Prostate gland (tissue), 2 donors: ENCODE measurements around the gene SUMF1.

ENCODE experiments used
- CTCF ChIP-seq, 4 experiments: fragments of 200-600 bp in 2 of 4; fragments of 450-650 bp in 2 of 4; sonication (generic) in 2 of 4; IDR thresholded peaks; 1 replicate in 3 of 4; 2 replicates in 1 of 4; pipeline ENCODE4 v1.5.1; 2016 to 2019; ENCODE audit warnings: antibody characterized with exemption in 4 of 4, mild to moderate bottlenecking in 2 of 4, moderate library complexity in 2 of 4
- POLR2A ChIP-seq: fragments of 450-650 bp; IDR thresholded peaks from one replicate; pipeline ENCODE4 v1.6.1; 2016; ENCODE audit warnings: antibody characterized with exemption, mild to moderate bottlenecking
- POLR2AphosphoS5 ChIP-seq: sonication (generic); formaldehyde crosslinking; IDR thresholded peaks from one replicate; pipeline ENCODE4 v1.6.1; 2017; ENCODE audit warnings: antibody characterized with exemption

DNA sequence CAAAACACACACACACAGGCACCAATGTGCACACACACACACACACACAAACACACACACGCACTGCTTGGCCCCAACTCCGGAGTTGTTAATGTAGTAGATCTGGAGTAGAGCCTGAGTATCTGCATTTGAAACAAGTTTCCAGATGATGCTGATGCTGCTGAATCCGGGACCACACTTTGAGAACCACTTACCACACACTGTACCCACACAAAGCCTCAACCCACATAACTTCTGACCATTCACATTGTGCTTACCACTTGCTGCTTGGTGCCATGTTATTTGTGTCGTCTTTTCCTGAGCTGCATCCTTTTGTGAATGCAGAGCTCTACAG is 127.0 kb downstream of the SUMF1 start:
- no peak for TF ChIP-seq POLR2AphosphoS5
- no peak for TF ChIP-seq CTCF (IDR thresholded peaks at IDR 0.05)
- TF ChIP-seq POLR2A: no peak
